ENCODE data around the gene FADD.

- no peak for TF ChIP-seq POLR2A (IDR thresholded peaks at IDR 0.05; ENCODE audit: low read depth, low read length)
- no peak for TF ChIP-seq PAX5 (IDR thresholded peaks at IDR 0.05; ENCODE audit: insufficient read depth, low read length, severe bottlenecking)
- TF ChIP-seq POLR2AphosphoS5 (IDR thresholded peaks at IDR 0.05; ENCODE audit: low read depth, low read length), result no peak
Measured at GRCh38 chr11:70180906-70181305, 22.2 kb upstream of the FADD start.

Measured in GM12891 (cell line).